Tibial nerve (tissue), 4 donors: Measurements from ENCODE around the gene ARHGAP6. TPM values are rescaled to one million over a fixed set of nuclear protein-coding genes. Genes with fewer than 3 reads are reported as not detected.
A peak's percentile ranks its signal among the peaks of the same experiment; 100 is the strongest.

Experiments
- DNase-seq, 2 donors: peaks; one replicate each; pipeline ENCODE4 v3.0.0-alpha.2; 2019; ENCODE audit warnings: low spot score in 2 of 2
- H3K27ac ChIP-seq, 4 donors: fragments of 200-600 bp; sonication (generic) in 3 of 4; one replicate each; pipeline ENCODE4 v1.5.1; 2017 to 2019; ENCODE audit warnings: mild to moderate bottlenecking in 1 of 4
- H3K27me3 ChIP-seq, 2 donors: fragments of 200-600 bp; sonication (generic) in 1 of 2; one replicate each; pipeline versions ENCODE4 v1.5.1 to v1.6.0; 2017 to 2019
- H3K36me3 ChIP-seq, 3 donors: fragments of 200-600 bp; sonication (generic); one replicate each; pipeline ENCODE4 v1.5.1; 2018 to 2019
- H3K4me1 ChIP-seq, 4 donors: fragments of 200-600 bp; sonication (generic) in 3 of 4; one replicate each; pipeline ENCODE4 v1.5.1; 2017 to 2019
- H3K4me3 ChIP-seq, 4 donors: fragments of 200-600 bp; sonication (generic) in 3 of 4; one replicate each; pipeline ENCODE4 v1.5.1; 2017 to 2019; ENCODE audit warnings: mild to moderate bottlenecking in 1 of 4, moderate library complexity in 1 of 4
- H3K9me3 ChIP-seq, 4 donors: fragments of 200-600 bp; sonication (generic) in 3 of 4; one replicate each; pipeline ENCODE4 v1.5.1; 2017 to 2019
- CTCF ChIP-seq, 5 experiments: fragments of 200-600 bp in 3 of 5; fragments of 450-650 bp in 2 of 5; sonication (generic) in 3 of 5; IDR thresholded peaks; one replicate each; pipeline ENCODE4 v1.5.1; 2016 to 2019; ENCODE audit warnings: antibody characterized with exemption in 5 of 5, mild to moderate bottlenecking in 3 of 5, moderate library complexity in 2 of 5
- EP300 ChIP-seq, 2 donors: sonication (generic); formaldehyde crosslinking; IDR thresholded peaks; one replicate each; pipeline ENCODE4 v1.6.1; 2017; ENCODE audit warnings: antibody characterized with exemption in 2 of 2, mild to moderate bottlenecking in 1 of 2
- POLR2A ChIP-seq, 2 donors: fragments of 450-650 bp; IDR thresholded peaks; one replicate each; pipeline ENCODE4 v1.6.1; 2017; ENCODE audit warnings: antibody characterized with exemption in 2 of 2, mild to moderate bottlenecking in 2 of 2, moderate library complexity in 2 of 2
- WGBS, 2 donors: methylation state at CpG; one replicate each; pipeline ENCODE4 v1.1.5; 2018; 5-methylcytosine and 5-hydroxymethylcytosine counted together
- total RNA-seq, 4 donors: library from RNA; depleted of rRNA; stranded (reverse); fragments of >200 nt; gene quantifications; one replicate each; pipeline ENCODE4 v1.1.0, GENCODE V29; 2016

ARHGAP6 gene
- total RNA-seq, 4 donors from 2014 or later, result 16.0 to 51.9 (median 39.3) TPM

DNA sequence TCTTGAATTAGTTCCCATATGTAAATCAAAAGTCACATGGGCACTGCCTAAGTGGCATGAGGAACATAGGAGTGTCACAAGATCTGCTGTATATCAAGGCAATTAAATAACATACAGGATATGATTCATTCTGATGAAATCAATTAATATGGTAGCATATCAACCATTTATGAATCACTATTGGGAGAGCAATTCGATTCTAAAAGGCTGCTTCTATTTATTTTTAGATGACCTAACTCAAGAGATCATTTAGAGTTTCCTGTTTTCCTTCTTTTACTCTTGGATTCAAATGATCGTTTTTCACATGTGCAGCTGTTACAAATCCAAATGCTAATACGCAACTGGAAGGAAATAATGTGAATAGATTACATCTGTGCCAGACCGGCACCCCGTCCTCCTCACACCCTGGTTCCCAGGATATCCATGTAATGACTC lies 472.7 kb downstream of the ARHGAP6 start:
- Histone ChIP-seq H3K9me3 (no peaks in the 10 kb centered on the region), H3K4me3 (no peak overlapping the region), H3K36me3 (no peaks in the 10 kb centered on the region), H3K27ac (peak overlapping the region in 2 of 4 donors; percentile 34 to 37), H3K27me3 (no peaks in the 10 kb centered on the region), H3K4me1 (no peaks in the 10 kb centered on the region)
- no peak for DNase-seq
- 21 to 34% methylated on average over 5 of the region's 5 CpGs for WGBS, 2 donors
- no peak for TF ChIP-seq CTCF (IDR thresholded peaks at IDR 0.05)

GRCh38 chrX:11190745-11191510 lies 474.8 kb downstream of the ARHGAP6 start:
- Histone ChIP-seq H3K4me1 (no peaks in the 10 kb centered on the region), H3K36me3 (peaks cover 0 to 7% (median 0%) of the 10 kb centered on the region in 3 donors), H3K9me3 (no peaks in the 10 kb centered on the region), H3K4me3 (no peak overlapping the region), H3K27ac (no peak overlapping the region), H3K27me3 (no peaks in the 10 kb centered on the region)
- 65 to 82% methylated on average over 8 of the region's 8 CpGs for WGBS, 2 donors
- no peak for TF ChIP-seq POLR2A (IDR thresholded peaks at IDR 0.05)
- no peak for TF ChIP-seq EP300 (IDR thresholded peaks at IDR 0.05)
- DNase-seq, result no peak

- 98 to 100% methylated on average over 1 of the region's 1 CpG for WGBS, 2 donors
- no peak overlapping the region for H3K27ac ChIP-seq
Observed at GRCh38 chrX:11189097-11189496, 476.6 kb downstream of the ARHGAP6 start.

GRCh38 chrX:11188664-11189063 lies 477.1 kb downstream of the ARHGAP6 start:
- H3K9me3 ChIP-seq, result no peaks in the 10 kb centered on the region
- peaks cover 0 to 7% (median 0%) of the 10 kb centered on the region in 3 donors for H3K36me3 ChIP-seq
- no peaks in the 10 kb centered on the region for H3K4me1 ChIP-seq
- H3K27me3 ChIP-seq, result no peaks in the 10 kb centered on the region
- no peak overlapping the region for H3K4me3 ChIP-seq
- no peak for TF ChIP-seq CTCF (IDR thresholded peaks at IDR 0.05)
- no peak for TF ChIP-seq POLR2A (IDR thresholded peaks at IDR 0.05)
- no peak for TF ChIP-seq EP300 (IDR thresholded peaks at IDR 0.05)
- no peak overlapping the region for H3K27ac ChIP-seq
- no peak for DNase-seq
- WGBS, 2 donors, result 72 to 91% methylated on average over 7 of the region's 7 CpGs

More at GRCh38 chrX:11189097-11189496, 476.6 kb downstream of the ARHGAP6 start:
- Histone ChIP-seq H3K4me1 (no peaks in the 10 kb centered on the region), H3K4me3 (no peak overlapping the region), H3K9me3 (no peaks in the 10 kb centered on the region), H3K27me3 (no peaks in the 10 kb centered on the region), H3K36me3 (peaks cover 0 to 7% (median 0%) of the 10 kb centered on the region in 3 donors)
- no peak for DNase-seq
- TF ChIP-seq POLR2A (IDR thresholded peaks at IDR 0.05) (no peak), EP300 (IDR thresholded peaks at IDR 0.05) (no peak), CTCF (IDR thresholded peaks at IDR 0.05) (no peak)

DNA sequence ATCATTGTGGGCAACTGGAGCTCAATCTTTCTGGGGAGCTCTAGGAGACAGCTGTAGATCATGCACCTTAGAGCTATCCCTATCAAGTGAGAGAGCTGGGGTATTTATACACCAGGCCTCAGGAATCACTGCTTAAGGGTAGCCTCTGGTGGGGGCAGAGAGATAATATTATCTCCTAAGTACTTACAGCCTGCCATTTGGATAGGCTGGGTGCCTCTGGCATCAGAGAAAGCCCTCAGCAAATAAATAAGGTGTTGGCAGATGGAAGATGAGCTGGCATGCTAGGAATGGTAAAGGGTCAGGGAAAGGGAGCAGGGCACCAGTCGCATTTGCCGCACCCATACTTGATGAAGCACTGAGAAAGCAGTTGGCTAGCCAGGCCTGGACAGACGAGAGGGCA lies 478.7 kb downstream of the ARHGAP6 start:
- H3K36me3 ChIP-seq, result peaks cover 0 to 7% (median 0%) of the 10 kb centered on the region in 3 donors
- WGBS, 2 donors, result 77 to 97% methylated on average over 3 of the region's 3 CpGs
- no peak overlapping the region for H3K27ac ChIP-seq
- no peak for DNase-seq
- no peaks in the 10 kb centered on the region for H3K9me3 ChIP-seq
- H3K4me1 ChIP-seq, result no peaks in the 10 kb centered on the region
- no peak for TF ChIP-seq POLR2A (IDR thresholded peaks at IDR 0.05)
- no peak for TF ChIP-seq EP300 (IDR thresholded peaks at IDR 0.05)
- TF ChIP-seq CTCF (IDR thresholded peaks at IDR 0.05), result no peak
- no peak overlapping the region for H3K4me3 ChIP-seq
- no peaks in the 10 kb centered on the region for H3K27me3 ChIP-seq
